GM12891 (cell line): Measurements from ENCODE around the gene LYZL4.

Experiments
- DNase-seq: peaks from one replicate; pipeline ENCODE4 v3.0.0; 2011; ENCODE audit warnings: low spot score; ENCODE audit not compliant: insufficient read length
- FAIRE-seq: peaks from 2 replicates; lab custom pipeline; 2011; peaks lifted over from hg19 to GRCh38; lab: Jason Lieb, UNC
- PAX5 ChIP-seq: IDR thresholded peaks from 2 replicates; pipeline ENCODE4 v1.6.1; 2011; ENCODE audit warnings: low read length, moderate library complexity, mild to moderate bottlenecking; ENCODE audit not compliant: insufficient read depth, severe bottlenecking
- POLR2A ChIP-seq: IDR thresholded peaks from 2 replicates; pipeline ENCODE4 v1.6.1; 2011; ENCODE audit warnings: low read depth, low read length, control low read depth
- POLR2AphosphoS5 ChIP-seq: IDR thresholded peaks from 2 replicates; pipeline ENCODE4 v1.6.1; 2011; ENCODE audit warnings: low read depth, low read length, control low read depth
- POU2F2 ChIP-seq: IDR thresholded peaks from 2 replicates; pipeline ENCODE4 v1.6.1; 2011; ENCODE audit warnings: low read depth, mild to moderate bottlenecking, control low read depth, low read length, moderate library complexity
- SPI1 ChIP-seq: IDR thresholded peaks from 2 replicates; pipeline ENCODE4 v1.6.1; 2011; ENCODE audit warnings: low read depth, low read length, control low read depth
- TAF1 ChIP-seq: IDR thresholded peaks from 2 replicates; pipeline ENCODE4 v1.6.1; 2011; ENCODE audit warnings: low read depth, low read length, control low read depth

Gene LYZL4

DNA sequence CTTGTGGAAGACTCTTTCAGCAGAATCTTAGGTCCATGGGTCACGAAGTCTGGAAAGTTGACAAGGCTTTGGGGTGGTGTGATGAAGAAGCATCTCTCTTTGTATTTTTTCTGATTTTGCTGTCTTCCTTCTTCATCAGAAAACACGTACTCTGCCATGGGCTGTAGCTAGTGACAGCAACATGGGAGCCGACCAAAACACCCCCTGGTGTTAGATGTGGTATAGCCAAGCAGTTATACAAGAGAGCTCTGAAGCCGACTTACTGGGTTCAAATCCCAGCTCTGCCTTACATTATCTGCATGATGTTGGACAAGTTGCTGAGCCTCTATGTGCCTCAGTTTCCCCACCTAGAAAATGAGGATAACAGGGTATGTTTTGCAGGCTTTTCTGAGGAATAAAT, 32.9 kb upstream of the LYZL4 start:
- no peak for TF ChIP-seq PAX5
- TF ChIP-seq POU2F2 = no peak
- TF ChIP-seq TAF1 = no peak
- no peak for TF ChIP-seq POLR2AphosphoS5
- no peak for TF ChIP-seq SPI1
- TF ChIP-seq POLR2A = no peak
- FAIRE-seq (no peak), DNase-seq (no peak)

- DNase-seq = no peak
- FAIRE-seq = no peak
- TF ChIP-seq SPI1 (no peak), TAF1 (no peak), POLR2AphosphoS5 (no peak), POLR2A (no peak)
These were observed 32.2 kb upstream of the LYZL4 start for GRCh38 chr3:42442640-42443039.

DNA sequence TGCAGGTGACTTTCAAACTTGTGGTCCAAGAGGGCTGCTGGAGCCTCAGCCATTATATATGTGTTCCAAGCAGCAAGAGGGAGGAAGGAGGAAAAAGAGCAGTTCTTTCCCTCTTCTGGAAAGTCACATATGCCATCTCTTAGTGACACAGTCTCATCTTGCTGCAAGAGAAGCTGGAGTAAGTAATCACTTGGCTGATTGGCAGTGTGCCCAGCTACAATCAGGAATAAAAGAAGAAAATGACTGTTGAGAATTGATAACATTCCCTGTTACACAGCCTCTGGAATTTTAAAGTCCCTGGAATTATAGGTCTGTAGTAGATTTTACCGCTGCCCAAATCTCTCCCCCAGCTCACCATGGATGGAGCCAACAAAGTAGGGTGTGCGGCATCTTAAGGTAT, 31.4 kb upstream of the LYZL4 start:
- TF ChIP-seq PAX5 (no peak), TAF1 (no peak), POLR2AphosphoS5 (no peak), SPI1 (no peak), POLR2A (no peak), POU2F2 (no peak)
- DNase-seq (no peak), FAIRE-seq (no peak)

GRCh38 chr3:42440924-42441323, 30.5 kb upstream of the LYZL4 start:
- FAIRE-seq = no peak
- no peak for DNase-seq
- TF ChIP-seq PAX5 = no peak
- no peak for TF ChIP-seq TAF1
- no peak for TF ChIP-seq SPI1
- no peak for TF ChIP-seq POU2F2
- no peak for TF ChIP-seq POLR2A
- TF ChIP-seq POLR2AphosphoS5 = no peak

GRCh38 chr3:42439261-42440115, 29.1 kb upstream of the LYZL4 start:
- no peak for FAIRE-seq
- no peak for TF ChIP-seq SPI1
- TF ChIP-seq POLR2A = no peak
- DNase-seq = no peak

GRCh38 chr3:42438758-42439157, 28.3 kb upstream of the LYZL4 start:
- TF ChIP-seq POU2F2 (no peak), PAX5 (no peak), TAF1 (no peak), POLR2AphosphoS5 (no peak), POLR2A (no peak), SPI1 (no peak)

DNA sequence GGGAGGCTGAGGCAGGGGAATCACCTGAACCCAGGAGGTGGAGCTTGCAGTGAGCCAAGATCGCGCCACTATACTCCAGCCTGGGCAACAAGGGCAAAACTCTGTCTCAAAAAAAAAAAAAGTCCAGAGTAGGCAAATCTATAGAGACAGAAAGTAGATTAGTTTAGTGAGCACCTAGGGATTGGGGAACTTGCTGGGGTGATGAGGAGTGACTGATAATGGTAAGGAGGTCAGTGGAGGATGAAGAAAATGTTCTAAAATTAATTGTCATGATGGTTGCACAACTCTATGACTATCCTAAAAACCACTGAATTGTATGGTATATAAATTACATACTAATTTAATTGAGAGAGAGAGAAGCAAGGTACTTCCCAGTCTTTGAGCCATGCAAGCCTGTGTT, 27.8 kb upstream of the LYZL4 start:
- DNase-seq (no peak), FAIRE-seq (no peak)
- TF ChIP-seq SPI1 = no peak
- TF ChIP-seq POU2F2 = no peak

More at GRCh38 chr3:42438758-42439157, 28.3 kb upstream of the LYZL4 start:
- no peak for DNase-seq
- no peak for FAIRE-seq

DNA sequence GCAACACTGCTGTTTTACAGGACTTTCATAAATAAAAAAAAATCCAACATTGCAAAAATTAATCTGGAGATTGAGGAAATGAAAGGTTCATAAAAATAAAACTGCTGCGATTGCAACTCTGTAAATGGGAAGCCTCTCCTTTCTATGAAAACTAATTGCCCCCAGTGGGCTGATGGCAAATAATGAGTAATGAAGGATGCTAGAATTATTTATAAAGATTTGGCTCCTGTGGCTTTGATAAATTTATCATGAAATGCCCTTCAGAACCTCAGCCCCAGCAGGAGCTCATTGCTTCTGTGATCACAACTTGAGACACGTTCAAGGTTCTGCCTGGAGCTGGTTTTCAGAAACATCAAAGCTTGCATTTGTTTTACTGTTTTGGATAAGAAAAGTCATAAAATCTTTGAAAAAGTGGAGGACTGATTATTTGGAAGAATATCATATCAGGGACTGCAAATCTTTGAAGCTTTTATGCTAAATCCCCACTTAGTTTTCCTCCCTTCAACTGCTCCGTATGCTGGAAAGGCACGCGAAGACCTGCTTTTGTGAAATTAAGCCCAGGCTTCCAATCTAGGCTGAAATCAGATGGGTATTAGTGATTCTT, 24.5 kb upstream of the LYZL4 start:
- DNase-seq = no peak
- TF ChIP-seq SPI1 = no peak
- no peak for TF ChIP-seq POLR2A
- no peak for TF ChIP-seq POLR2AphosphoS5
- TF ChIP-seq TAF1 = no peak
- TF ChIP-seq PAX5 = no peak
- FAIRE-seq = no peak

DNA sequence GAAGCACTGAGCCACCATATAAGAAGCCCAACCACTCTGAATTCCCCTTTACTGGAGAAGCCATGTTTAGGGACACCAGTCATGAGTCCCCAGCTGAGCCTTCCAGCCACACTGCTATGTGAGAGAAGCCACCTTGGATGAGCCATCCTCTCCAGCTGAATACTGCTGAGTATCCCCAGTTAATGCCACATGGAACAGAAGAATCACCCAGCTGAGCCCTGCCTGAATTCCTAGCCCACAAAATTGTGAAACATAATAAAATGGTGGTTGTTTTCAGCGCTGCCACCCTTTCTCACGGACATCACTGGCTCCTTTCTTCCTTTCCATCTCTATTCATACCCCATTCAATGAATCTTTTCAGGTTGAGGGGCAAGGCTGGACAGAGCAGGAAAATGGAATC, 22.1 kb upstream of the LYZL4 start:
- FAIRE-seq (no peak), DNase-seq (no peak)
- TF ChIP-seq PAX5 = no peak
- TF ChIP-seq POU2F2 = no peak
- no peak for TF ChIP-seq POLR2A
- TF ChIP-seq POLR2AphosphoS5 = no peak
- no peak for TF ChIP-seq TAF1
- no peak for TF ChIP-seq SPI1

DNA sequence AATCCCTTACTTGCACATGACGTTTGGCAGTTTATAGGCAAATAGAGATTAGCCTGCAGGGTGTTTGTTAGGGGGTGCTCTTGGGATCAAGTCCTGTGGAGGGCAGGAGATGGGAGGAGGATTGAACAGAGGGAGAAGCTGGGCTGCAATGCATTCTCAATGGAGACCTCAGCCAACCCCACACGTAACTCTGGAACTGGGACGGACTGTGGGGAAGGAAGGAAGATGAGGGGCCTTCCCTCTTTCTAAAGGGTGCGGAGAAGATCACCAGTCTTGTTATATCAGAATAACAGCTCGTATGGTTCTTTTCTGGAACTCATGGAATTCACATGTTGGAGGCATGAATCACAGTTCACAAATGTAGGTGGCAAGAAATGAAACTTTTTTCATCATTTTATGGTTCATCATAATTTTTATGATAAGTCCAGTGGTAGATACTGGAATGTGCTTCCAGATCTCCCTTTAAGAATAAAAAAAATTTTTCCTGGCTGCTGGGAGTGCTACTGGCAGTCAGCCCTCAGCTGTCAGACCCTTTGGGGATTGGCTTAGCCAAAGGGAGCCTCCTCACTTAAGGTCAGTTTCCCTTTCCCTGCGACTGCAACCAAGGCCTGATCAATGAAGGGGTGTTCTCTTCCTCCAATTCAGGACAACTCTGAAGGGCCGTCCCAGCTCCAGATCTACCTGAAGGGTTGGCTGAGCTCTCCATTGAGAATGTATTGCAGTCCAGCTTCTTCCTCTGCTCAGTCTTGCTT, 20.5 kb upstream of the LYZL4 start:
- DNase-seq (no peak), FAIRE-seq (no peak)
- no peak for TF ChIP-seq POLR2AphosphoS5
- no peak for TF ChIP-seq PAX5
- TF ChIP-seq POLR2A = no peak
- no peak for TF ChIP-seq POU2F2
- TF ChIP-seq TAF1 = no peak
